HG02938 (cell line): ENCODE measurements around the gene GRID1.
"Not testable (repeated sequence)": the region's sequence is repeated elsewhere in the genome, so short reads cannot be mapped to it uniquely, and the experiment has no call there.

Source experiments
- ATAC-seq: cut with Tn5 transposase; IDR thresholded peaks from one replicate; pipeline ENCODE4 v1.9.1; 2021; ENCODE audit warnings: mild to moderate bottlenecking, moderate library complexity; ENCODE audit not compliant: unreplicated experiment

The GRID1 gene

GRCh38 chr10:85699066-85699465 lies 667.5 kb downstream of the GRID1 start:
- ATAC-seq, result not testable (repeated sequence)

GRCh38 chr10:85696893-85697292 lies 669.7 kb downstream of the GRID1 start:
- no peak for ATAC-seq

- ATAC-seq, result no peak
Measured at GRCh38 chr10:85682621-85683020, 684.0 kb downstream of the GRID1 start.

- ATAC-seq, result no peak
Measured at GRCh38 chr10:85679710-85680109, 686.9 kb downstream of the GRID1 start.

- no peak for ATAC-seq
Measured at GRCh38 chr10:85679061-85679460, 687.5 kb downstream of the GRID1 start.

GRCh38 chr10:85674851-85675250 lies 691.7 kb downstream of the GRID1 start:
- ATAC-seq, result no peak

- ATAC-seq, result no peak
Measured at GRCh38 chr10:85673270-85673669, 693.3 kb downstream of the GRID1 start.

GRCh38 chr10:85671530-85671929 lies 695.1 kb downstream of the GRID1 start:
- no peak for ATAC-seq

- no peak for ATAC-seq
Measured at GRCh38 chr10:85668522-85668921, 698.1 kb downstream of the GRID1 start.

GRCh38 chr10:85667638-85668233 lies 698.9 kb downstream of the GRID1 start:
- no peak for ATAC-seq

- ATAC-seq, result no peak
Measured at GRCh38 chr10:85666987-85667386, 699.6 kb downstream of the GRID1 start.

GRCh38 chr10:85666102-85666501 lies 700.5 kb downstream of the GRID1 start:
- peak; percentile 50 for ATAC-seq

- ATAC-seq, result no peak
Measured at GRCh38 chr10:85665681-85666080, 700.9 kb downstream of the GRID1 start.

GRCh38 chr10:85665078-85665477 lies 701.5 kb downstream of the GRID1 start:
- no peak for ATAC-seq

- no peak for ATAC-seq
Measured at GRCh38 chr10:85661123-85661522, 705.5 kb downstream of the GRID1 start.

- ATAC-seq, result no peak
Measured at GRCh38 chr10:85659331-85659730, 707.3 kb downstream of the GRID1 start.

GRCh38 chr10:85658518-85658917 lies 708.1 kb downstream of the GRID1 start:
- ATAC-seq, result no peak

- no peak for ATAC-seq
Measured at GRCh38 chr10:85657476-85658113, 709.0 kb downstream of the GRID1 start.

- no peak for ATAC-seq
Measured at GRCh38 chr10:85655411-85655810, 711.2 kb downstream of the GRID1 start.

- no peak for ATAC-seq
Measured at GRCh38 chr10:85651497-85651882, 715.1 kb downstream of the GRID1 start.

GRCh38 chr10:85650791-85651496 lies 715.7 kb downstream of the GRID1 start:
- ATAC-seq, result no peak

- no peak for ATAC-seq
Measured at GRCh38 chr10:85649461-85649860, 717.1 kb downstream of the GRID1 start.
